H9 (cell line): ENCODE measurements around the gene CREB3L2. TPM values are rescaled to one million over a fixed set of nuclear protein-coding genes. Genes with fewer than 3 reads are reported as not detected.

ENCODE experiments used
- DNase-seq: peaks from one replicate; pipeline ENCODE4 v3.0.0-alpha.2; 2017
- H2AFZ ChIP-seq: one replicate; pipeline ENCODE4 v1.6.1; 2013; ENCODE audit warnings: mild to moderate bottlenecking, low read length, control low read depth, moderate library complexity
- H2AK5ac ChIP-seq: 2 replicates; pipeline ENCODE4 v1.6.1; 2013; ENCODE audit warnings: low read length, control low read depth, mixed read lengths; ENCODE audit not compliant: insufficient read length
- H2BK120ac ChIP-seq: one replicate; pipeline ENCODE4 v1.6.1; 2013; ENCODE audit warnings: low read depth, mild to moderate bottlenecking, low read length, control low read depth, inconsistent platforms; ENCODE audit not compliant: poor library complexity, severe bottlenecking
- H2BK12ac ChIP-seq: 2 replicates; pipeline ENCODE4 v1.6.1; 2013; ENCODE audit warnings: low read length, control low read depth, mixed read lengths, low read depth; ENCODE audit not compliant: insufficient read length
- H2BK15ac ChIP-seq: 2 replicates; pipeline ENCODE4 v1.6.1; 2013; ENCODE audit warnings: low read depth, low read length, control low read depth
- H2BK20ac ChIP-seq: one replicate; pipeline ENCODE4 v1.6.1; 2013; ENCODE audit warnings: low read depth, mild to moderate bottlenecking, low read length, control low read depth, inconsistent platforms; ENCODE audit not compliant: poor library complexity, severe bottlenecking
- H2BK5ac ChIP-seq: 2 replicates; pipeline ENCODE4 v1.6.1; 2013; ENCODE audit warnings: low read length, control low read depth, mixed read lengths; ENCODE audit not compliant: insufficient read length
- H3K14ac ChIP-seq: 2 replicates; pipeline ENCODE4 v1.6.1; 2013; ENCODE audit warnings: low read length, control low read depth; ENCODE audit not compliant: insufficient read depth
- H3K18ac ChIP-seq: 2 replicates; pipeline ENCODE4 v1.6.1; 2013; ENCODE audit warnings: low read depth, mild to moderate bottlenecking, mixed read lengths, low read length, control low read depth; ENCODE audit not compliant: insufficient read length
- H3K23ac ChIP-seq: 2 replicates; pipeline ENCODE4 v1.6.1; 2013; ENCODE audit warnings: low read length, control low read depth, mixed read lengths, low read depth; ENCODE audit not compliant: insufficient read length
- H3K23me2 ChIP-seq: 2 replicates; pipeline ENCODE4 v1.6.1; 2013; ENCODE audit warnings: low read depth, mild to moderate bottlenecking, mixed read lengths, low read length, control low read depth; ENCODE audit not compliant: insufficient read length, poor library complexity, severe bottlenecking
- H3K27ac ChIP-seq: 2 replicates; pipeline ENCODE4 v1.5.1; 2013; ENCODE audit warnings: low read length, control low read depth, mixed read lengths, low read depth; ENCODE audit not compliant: insufficient read length
- H3K27me3 ChIP-seq: 2 replicates; pipeline ENCODE4 v1.6.1; 2013; ENCODE audit warnings: low read length, control low read depth, inconsistent platforms; ENCODE audit not compliant: insufficient read depth
- H3K4ac ChIP-seq: 2 replicates; pipeline ENCODE4 v1.6.1; 2013; ENCODE audit warnings: low read depth, mild to moderate bottlenecking, control low read depth, inconsistent platforms, low read length, moderate library complexity
- H3K4me1 ChIP-seq: 2 replicates; pipeline ENCODE4 v1.6.1; 2013; ENCODE audit warnings: low read length, control low read depth, inconsistent platforms; ENCODE audit not compliant: insufficient read depth
- H3K4me2 ChIP-seq: 2 replicates; pipeline ENCODE4 v1.6.1; 2013; ENCODE audit warnings: low read length, control low read depth, mixed read lengths; ENCODE audit not compliant: insufficient read length, insufficient read depth
- H3K56ac ChIP-seq: 2 replicates; pipeline ENCODE4 v1.6.1; 2013; ENCODE audit warnings: low read depth, mild to moderate bottlenecking, mixed read lengths, low read length, control low read depth; ENCODE audit not compliant: insufficient read length
- H3K79me1 ChIP-seq: 2 replicates; pipeline ENCODE4 v1.6.1; 2013; ENCODE audit warnings: low read depth, mild to moderate bottlenecking, moderate library complexity, low read length, control low read depth, inconsistent platforms; ENCODE audit not compliant: insufficient read depth, poor library complexity, severe bottlenecking
- H3K79me2 ChIP-seq: 2 replicates; pipeline ENCODE4 v1.6.1; 2013; ENCODE audit warnings: low read length, control low read depth, inconsistent platforms; ENCODE audit not compliant: insufficient read depth
- H3K9ac ChIP-seq: 2 replicates; pipeline ENCODE4 v1.6.1; 2013; ENCODE audit warnings: low read length, control low read depth, mixed read lengths; ENCODE audit not compliant: insufficient read length; ENCODE audit errors: extremely low read depth
- H3K9me3 ChIP-seq: one replicate; pipeline ENCODE4 v1.6.1; 2013; ENCODE audit warnings: low read depth, low read length, inconsistent platforms; ENCODE audit not compliant: control insufficient read depth
- H3T11ph ChIP-seq: one replicate; pipeline ENCODE4 v1.6.1; 2013; ENCODE audit warnings: mild to moderate bottlenecking, low read length, control low read depth, inconsistent platforms
- H4K20me1 ChIP-seq: one replicate; pipeline ENCODE4 v1.6.1; 2013; ENCODE audit not compliant: control insufficient read depth, insufficient read length, insufficient read depth
- H4K5ac ChIP-seq: 2 replicates; pipeline ENCODE4 v1.6.1; 2013; ENCODE audit warnings: low read depth, mild to moderate bottlenecking, mixed read lengths, low read length, control low read depth; ENCODE audit not compliant: insufficient read length
- H4K8ac ChIP-seq: replicated peaks from 2 replicates; pipeline ENCODE4 v1.6.1; 2013; ENCODE audit warnings: low read length, control low read depth, mixed read lengths, low read depth; ENCODE audit not compliant: insufficient read length
- H4K91ac ChIP-seq: 2 replicates; pipeline ENCODE4 v1.6.1; 2013; ENCODE audit warnings: low read depth, mild to moderate bottlenecking, moderate library complexity, mixed read lengths, low read length, control low read depth; ENCODE audit not compliant: insufficient read length
- H3K27ac Mint-ChIP-seq, 3 experiments: 2 replicates in 2 of 3; 3 replicates in 1 of 3; pipeline ENCODE4 v1.8.0; 2020 to 2021; ENCODE audit warnings: mixed read lengths in 3 of 3, mild to moderate bottlenecking in 1 of 3, moderate library complexity in 1 of 3
- H3K27me3 Mint-ChIP-seq: 2 replicates; pipeline ENCODE4 v1.8.0; 2021; ENCODE audit warnings: low read depth, mild to moderate bottlenecking, moderate library complexity, mixed read lengths
- H3K36me3 Mint-ChIP-seq, 3 experiments: 2 replicates in 2 of 3; 3 replicates in 1 of 3; pipeline ENCODE4 v1.8.0; 2020 to 2021; ENCODE audit warnings: low read depth in 3 of 3, mixed read lengths in 3 of 3; ENCODE audit not compliant: insufficient read depth in 1 of 3
- H3K4me1 Mint-ChIP-seq, 2 experiments: 2 replicates each; pipeline ENCODE4 v1.8.0; 2020; ENCODE audit warnings: mixed read lengths in 2 of 2
- H3K4me3 Mint-ChIP-seq, 2 experiments: 2 replicates in 1 of 2; 3 replicates in 1 of 2; pipeline ENCODE4 v1.8.0; 2020 to 2021; ENCODE audit warnings: mild to moderate bottlenecking in 2 of 2, mixed read lengths in 2 of 2, moderate library complexity in 1 of 2
- H3K9me3 Mint-ChIP-seq, 2 experiments: 2 replicates in 1 of 2; 3 replicates in 1 of 2; pipeline ENCODE4 v1.8.0; 2020; ENCODE audit warnings: mild to moderate bottlenecking in 2 of 2, mixed read lengths in 2 of 2, moderate library complexity in 1 of 2
- WGBS: extraction: QIAGEN DNeasy Blood & Tissue Kit; methylation state at CpG from one replicate; pipeline ENCODE4 v1.1.7; 2013; ENCODE audit warnings: missing lambda C conversion rate, low lambda C conversion rate, mixed read lengths; ENCODE audit not compliant: insufficient read length; ENCODE audit errors: extremely low coverage; 5-methylcytosine and 5-hydroxymethylcytosine counted together
- total RNA-seq: library from RNA; stranded (reverse); gene quantifications from 2 replicates; pipeline ENCODE4 v1.2.1, GENCODE V29; 2021
- TF ChIP-seq, protein P1 (sequence below): fragments of 200-600 bp; sonication (generic); conservative IDR thresholded peaks from 3 replicates; pipeline ENCODE4 v1.8.0; 2021; ENCODE audit warnings: antibody characterized with exemption, mild to moderate bottlenecking

The CREB3L2 gene
- total RNA-seq, 1 experiment from 2014 or later = 60.7 TPM

DNA sequence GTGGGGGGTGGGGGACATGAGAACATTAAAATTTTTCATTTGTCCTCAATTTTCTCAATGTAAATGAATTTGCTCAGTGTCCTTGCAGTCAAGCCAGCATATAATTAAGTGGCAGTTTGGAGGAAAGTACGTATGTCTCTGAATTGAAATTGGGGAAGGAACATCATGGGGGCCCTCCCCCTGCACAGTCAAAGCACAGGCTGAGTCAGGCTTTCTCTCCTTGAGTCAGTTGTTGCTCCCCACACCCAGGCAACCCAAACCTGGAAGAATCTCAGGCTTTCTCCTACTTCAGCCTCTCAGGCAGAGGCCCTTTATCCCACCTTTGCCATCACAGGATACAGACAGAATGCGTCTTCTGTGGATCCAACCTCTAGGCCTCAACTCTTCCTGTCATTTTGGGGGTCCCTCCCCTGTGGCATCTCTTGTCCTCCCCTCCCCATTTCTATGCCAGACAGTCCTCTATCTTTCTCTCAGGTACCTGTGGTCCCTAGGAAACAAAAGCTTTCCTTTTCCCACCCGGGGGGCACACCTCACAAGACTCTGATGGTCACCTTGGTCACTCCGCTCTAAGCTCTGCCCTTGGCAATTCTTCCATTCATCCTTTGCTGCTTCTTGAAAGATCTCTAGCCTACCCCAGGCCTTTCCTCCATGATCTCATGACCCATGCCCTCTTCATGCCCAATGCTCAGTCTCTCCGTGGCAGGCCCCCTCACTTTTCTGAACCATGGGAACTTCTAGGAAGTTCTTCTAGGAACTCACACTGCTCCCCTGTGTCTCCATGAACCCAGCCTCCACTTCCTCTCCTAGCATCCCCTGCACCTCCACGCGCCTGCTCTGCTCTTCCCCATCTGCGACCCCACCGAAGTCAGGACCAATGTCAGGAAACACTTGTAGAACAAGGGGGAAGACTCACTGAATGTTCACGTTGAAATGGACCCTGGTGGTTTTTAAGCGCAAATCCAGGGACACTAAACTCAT lies 40.4 kb downstream of the CREB3L2 start:
- H3K9me3 Mint-ChIP-seq = no peaks in the 10 kb centered on the region
- Histone ChIP-seq H2BK20ac (no peak overlapping the region), H3K27me3 (no peaks in the 10 kb centered on the region), H3K4ac (no peak overlapping the region), H3K23me2 (no peaks in the 10 kb centered on the region), H4K8ac (no peak overlapping the region), H4K5ac (no peak overlapping the region), H2BK12ac (no peak overlapping the region), H3T11ph (no peak overlapping the region), H3K27ac (no peak overlapping the region), H2BK120ac (no peak overlapping the region), H2AFZ (no peak overlapping the region), H3K4me1 (0 out of 2 replicates have a peak, but pooled peaks cover 8% of the 10 kb centered on the region), H3K79me2 (peaks cover 3% of the 10 kb centered on the region; the same call in 1 of the 2 replicates), H3K9ac (no peak overlapping the region), H3K14ac (no peak overlapping the region), H2AK5ac (no peak overlapping the region), H3K4me2 (no peak overlapping the region), H3K9me3 (no peaks in the 10 kb centered on the region), H3K18ac (no peak overlapping the region), H3K56ac (no peak overlapping the region), H4K20me1 (no peaks in the 10 kb centered on the region), H4K91ac (no peak overlapping the region), H3K23ac (no peak overlapping the region), H2BK5ac (no peak overlapping the region), H3K79me1 (no peaks in the 10 kb centered on the region), H2BK15ac (no peak overlapping the region)
- H3K36me3 Mint-ChIP-seq = peaks cover 14 to 30% (median 21%) of the 10 kb centered on the region in 3 experiments
- no peaks in the 10 kb centered on the region for H3K27me3 Mint-ChIP-seq
- H3K4me3 Mint-ChIP-seq = no peak overlapping the region
- peak overlapping the region in 2 of 3 experiments; percentile 14 to 81; a peak in 3 of 7 replicates for H3K27ac Mint-ChIP-seq
- TF ChIP-seq, protein P1, sequence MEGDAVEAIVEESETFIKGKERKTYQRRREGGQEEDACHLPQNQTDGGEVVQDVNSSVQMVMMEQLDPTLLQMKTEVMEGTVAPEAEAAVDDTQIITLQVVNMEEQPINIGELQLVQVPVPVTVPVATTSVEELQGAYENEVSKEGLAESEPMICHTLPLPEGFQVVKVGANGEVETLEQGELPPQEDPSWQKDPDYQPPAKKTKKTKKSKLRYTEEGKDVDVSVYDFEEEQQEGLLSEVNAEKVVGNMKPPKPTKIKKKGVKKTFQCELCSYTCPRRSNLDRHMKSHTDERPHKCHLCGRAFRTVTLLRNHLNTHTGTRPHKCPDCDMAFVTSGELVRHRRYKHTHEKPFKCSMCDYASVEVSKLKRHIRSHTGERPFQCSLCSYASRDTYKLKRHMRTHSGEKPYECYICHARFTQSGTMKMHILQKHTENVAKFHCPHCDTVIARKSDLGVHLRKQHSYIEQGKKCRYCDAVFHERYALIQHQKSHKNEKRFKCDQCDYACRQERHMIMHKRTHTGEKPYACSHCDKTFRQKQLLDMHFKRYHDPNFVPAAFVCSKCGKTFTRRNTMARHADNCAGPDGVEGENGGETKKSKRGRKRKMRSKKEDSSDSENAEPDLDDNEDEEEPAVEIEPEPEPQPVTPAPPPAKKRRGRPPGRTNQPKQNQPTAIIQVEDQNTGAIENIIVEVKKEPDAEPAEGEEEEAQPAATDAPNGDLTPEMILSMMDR = no peak
- no CpG with 5 or more reads among the region's 11 CpGs for WGBS
- H3K4me1 Mint-ChIP-seq = peaks cover 26 to 39% of the 10 kb centered on the region in 2 experiments
- DNase-seq = no peak
